ENCODE measurements around the gene TBX15.
"Not testable (repeated sequence)": the region's sequence is repeated elsewhere in the genome, so short reads cannot be mapped to it uniquely, and the experiment has no call there.

The TBX15 gene

DNA sequence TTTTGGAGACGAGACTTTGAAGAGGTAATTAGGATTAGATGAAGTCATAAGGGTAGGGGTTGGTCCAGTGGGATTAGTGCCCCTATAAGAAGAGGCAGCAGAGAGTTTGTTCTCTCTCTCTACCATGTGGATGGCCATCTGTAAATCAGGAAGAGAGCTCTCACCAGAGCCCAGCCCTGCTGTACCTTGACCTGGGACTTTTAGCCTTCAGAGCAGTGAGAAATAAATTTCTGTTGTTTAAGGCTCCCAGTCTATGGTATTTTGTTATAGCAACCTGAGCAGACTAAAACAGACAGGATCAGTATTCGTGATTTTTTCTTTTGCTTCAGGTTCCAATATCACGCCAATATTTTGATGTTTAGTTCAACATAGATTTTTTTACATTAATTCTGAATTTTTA is 30.0 kb downstream of the TBX15 start:
- no peak for DNase-seq

DNA sequence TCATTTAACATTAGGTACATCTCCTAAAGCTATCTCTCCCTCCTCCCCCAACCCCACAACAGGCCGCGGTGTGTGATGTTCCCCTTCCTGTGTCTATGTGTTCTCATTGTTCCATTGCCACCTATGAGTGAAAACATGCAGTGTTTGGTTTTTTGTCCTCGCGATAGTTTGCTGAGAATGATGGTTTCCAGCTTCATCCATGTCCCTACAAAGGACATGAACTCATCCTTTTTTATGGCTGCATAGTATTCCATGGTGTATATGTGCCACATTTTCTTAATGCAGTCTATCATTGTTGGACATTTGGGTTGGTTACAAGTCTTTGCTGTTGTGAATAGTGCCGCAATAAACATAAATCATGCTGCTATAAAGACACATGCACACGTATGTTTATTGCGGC is 30.6 kb downstream of the TBX15 start:
- not testable (repeated sequence) for DNase-seq

DNA sequence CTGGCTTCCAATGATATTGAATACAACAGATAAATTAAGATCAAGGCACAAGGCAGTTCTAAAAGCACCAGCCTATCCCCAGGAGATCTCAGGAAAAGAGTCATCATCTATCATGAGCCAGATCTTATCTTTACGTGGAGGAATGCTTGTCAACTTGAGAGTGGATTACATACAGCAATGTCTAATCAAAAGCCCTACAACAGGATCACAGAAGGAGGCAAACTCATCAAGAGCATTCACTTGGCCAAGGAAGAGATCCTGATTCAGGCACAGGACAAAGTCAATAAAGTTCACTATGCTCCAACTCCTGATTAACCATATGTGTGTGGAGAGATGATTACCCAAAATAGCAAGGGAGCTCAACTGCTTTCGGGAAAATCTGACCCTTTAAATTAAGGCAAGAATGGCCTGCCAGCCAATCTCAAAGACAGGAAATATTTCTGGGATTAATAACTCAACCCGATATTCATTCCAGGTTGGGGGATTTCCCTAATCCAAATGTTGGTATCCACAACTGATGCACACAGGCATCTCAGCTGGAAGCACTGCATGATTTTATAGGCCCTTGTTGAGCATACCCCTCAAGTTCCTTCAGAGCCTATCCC is 33.7 kb downstream of the TBX15 start:
- DNase-seq: no peak

DNA sequence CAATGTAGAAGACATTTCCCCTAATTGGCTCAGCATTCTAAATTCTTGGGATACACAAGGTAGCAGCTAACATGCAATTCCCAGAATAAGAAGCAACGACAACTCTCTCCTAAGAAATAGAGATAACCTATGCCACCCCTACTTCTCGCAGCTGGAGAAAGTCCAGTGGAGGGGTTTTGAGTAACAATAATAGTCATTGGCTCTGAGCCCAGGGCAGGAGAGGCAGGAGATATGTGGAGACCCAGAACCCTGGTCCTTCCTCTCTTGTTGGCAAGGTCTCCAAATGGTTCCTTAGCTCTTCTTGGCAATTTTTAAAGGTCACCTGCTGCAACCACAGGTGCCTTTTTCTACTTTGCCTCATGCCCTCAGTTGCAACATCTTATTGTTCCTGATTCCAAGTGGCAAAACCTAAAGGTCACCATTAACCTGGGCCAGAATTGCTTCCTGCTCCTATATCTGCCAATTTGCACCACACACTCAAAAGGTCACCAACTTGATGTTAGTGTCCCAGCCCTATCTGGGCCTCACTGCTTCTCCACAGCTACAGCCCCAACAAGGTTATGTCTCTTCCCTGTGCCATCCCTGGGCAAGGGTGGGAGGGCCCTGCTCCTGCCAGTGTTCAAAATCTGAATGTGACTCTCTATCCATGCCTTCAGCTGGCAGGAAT is 36.7 kb downstream of the TBX15 start:
- no peak for DNase-seq

DNA sequence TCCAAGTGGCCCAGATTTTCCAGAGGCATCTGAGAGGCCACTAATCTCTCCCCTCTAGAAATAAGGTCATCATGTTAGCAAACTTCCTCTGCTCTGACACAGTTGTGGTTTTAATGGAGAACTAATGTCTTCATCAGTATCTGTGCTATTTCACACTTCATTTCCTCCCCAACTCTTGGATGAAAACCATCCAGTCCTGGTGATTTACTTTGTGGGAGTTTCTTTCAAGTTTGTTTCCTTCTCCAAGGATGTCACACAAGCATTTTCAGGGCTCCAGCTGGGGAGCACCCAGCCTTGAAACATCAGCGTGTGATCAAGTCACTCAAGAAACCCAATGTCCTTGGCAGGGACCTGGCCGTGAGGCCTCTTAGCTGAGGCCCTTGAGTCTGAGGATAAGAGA is 38.8 kb downstream of the TBX15 start:
- DNase-seq: no peak

DNA sequence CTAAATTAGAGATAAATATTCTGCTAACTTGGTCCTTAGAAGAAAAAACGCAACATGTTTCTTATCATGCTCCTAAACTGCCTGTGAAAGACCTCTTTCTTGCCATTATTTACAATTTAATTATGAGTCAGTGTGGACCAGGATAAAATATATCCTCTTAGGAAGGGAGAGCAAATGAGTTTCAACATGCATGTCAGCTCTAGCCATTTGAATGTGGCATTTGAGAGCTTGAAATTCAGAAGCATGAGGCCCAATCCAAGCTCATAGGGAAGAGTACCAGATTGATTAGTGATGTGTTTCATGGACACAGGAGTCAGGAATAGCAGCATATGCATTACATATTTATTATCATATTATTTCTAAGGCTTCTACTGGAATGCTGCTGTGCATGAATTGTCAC is 39.3 kb downstream of the TBX15 start:
- no peak for DNase-seq

DNA sequence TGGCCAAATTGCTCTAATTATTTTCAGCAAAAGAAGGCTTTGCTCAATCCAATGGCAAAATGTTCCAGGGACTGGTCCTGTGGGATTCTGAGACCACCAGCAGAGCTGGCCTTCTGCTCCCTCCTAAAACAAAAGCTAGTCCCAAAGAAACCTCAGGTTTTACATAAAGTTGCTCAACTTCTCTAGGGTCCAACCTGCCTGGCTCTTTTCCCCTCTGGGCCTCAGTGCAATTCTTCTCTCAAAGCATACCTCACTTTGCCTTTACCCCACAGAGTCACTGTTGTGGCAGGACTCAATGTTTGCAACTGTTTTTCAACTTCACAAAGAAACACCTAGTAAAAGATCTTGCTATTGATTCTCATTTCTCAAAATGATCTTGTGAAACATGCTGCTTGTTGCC is 39.8 kb downstream of the TBX15 start:
- no peak for DNase-seq

DNA sequence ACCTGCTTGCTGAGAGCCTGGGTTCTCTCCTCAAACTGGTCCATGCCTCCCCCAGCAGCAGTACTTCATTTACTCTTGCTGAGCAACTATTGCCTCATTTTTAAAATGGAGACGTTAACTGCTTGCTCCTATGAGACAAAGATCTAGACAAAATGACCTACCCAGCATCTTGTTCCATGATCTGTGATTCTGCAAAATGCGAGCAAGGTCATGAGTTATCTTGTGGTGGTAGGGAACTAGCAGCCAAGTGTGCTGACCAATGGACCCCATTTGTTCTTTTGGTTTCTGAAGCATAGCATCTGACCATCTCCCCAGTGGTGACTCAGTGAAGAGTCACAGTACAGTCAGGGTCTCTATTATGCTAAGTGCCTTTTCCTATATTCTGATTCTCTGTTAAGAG is 40.4 kb downstream of the TBX15 start:
- DNase-seq: no peak

DNA sequence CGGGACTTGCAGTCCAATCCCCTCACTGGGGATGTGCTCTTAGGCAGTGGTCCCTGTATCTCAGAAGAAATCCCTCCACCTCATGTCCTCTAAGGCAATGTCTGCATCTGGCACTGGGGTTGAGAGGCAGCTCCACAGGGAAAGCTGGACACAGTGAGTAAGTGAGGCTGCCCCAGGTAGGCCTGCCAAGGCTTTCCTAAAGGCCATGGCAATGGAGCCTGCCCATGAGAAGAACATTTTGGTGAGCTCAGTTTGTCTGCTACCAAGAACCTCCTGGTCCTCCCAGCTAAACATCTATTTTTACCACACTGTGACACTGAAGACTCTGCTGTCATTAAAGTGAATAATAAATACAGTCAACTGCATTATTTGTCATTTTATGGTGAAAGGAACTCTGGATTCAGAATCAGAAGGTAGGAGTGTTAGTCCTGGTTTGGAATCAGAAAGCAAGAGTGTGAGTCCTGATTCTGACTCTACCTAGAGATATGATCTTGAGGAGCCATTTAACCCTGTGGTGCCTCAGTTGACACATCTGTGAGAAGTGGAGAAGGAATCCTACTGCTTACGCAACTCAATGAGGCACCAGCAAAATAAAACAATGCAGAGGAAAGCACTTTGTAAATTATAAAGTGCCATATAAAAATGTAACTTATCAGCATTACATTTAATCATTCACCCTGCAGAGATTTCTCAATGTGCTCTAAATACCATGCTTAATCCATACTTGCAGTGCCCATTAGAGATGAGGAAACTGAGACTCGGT is 41.0 kb downstream of the TBX15 start:
- DNase-seq: no peak

DNA sequence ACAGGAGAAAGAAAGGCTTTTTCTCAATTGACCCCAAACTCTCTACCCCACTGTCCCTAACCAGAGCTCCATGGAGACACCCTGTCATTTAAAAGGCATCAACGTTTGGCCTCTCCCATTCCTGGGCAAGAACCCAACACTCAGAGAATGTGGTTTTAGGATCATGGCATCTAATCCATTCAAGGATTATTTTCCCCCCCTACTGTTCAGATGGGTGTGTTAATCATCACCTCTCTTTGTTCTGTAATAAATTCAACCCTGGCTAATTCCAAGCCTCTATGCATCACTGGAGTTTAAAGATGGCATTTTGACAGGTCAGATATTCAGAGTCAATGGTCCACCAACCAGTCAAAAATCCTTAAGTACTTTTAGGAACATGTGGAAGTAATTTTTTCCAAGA is 42.7 kb downstream of the TBX15 start:
- DNase-seq: no peak

DNA sequence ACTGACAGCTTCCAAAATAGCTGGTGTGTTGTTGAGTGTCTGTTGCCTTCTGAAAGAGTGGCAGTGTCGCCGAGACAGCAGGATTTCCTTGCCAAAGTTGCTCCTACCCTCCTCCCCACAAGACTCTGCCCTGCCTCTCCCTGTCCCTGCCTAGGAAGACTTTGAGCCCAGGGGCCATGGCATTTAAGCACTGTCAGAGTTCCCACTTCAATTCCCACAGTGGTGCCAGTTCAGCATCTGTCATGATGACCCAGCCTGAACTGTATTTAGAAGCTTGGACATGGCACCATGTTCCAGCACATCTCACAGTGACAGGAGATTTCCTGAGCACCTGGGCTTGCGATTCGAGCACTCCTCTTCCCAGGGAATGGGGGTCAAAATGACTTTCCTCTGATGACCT is 43.6 kb downstream of the TBX15 start:
- no peak for DNase-seq

DNA sequence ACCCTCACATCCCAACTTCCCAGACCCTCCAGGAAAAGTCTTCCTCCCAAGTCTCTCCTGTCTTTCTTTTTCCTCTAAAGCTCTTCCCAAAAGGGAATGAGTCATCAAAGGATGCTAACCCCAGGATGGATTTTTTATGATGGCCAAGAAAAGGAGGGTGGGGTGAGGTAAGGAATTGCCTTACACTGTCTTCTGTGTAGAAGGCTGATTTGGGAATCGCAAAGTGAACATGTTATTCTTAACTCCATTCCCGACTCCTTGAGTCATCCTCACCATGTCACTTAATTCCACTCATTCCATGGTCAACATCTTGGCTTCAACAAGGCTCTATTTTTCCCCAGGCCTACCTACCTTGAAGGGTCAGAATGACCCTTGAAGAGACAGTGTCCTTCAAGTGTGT is 44.0 kb downstream of the TBX15 start:
- DNase-seq: no peak

DNA sequence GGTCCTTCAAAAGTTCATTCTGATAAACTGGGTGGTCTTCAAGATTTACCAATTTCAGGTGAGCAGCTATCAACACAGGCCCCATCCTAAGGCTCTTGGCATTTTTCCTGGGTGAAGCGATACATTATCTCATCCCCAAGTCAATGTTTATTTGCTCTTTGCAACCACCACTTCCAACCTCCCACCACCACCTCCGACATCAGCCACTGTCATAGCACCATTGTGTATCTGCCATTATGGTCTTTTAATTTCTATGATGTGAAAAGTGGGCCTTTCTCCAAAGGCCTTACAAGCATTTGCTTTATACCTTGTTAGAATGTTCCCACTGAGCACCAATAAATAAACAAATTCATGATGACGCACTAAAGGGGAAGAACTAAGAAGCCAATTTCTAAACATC is 47.2 kb downstream of the TBX15 start:
- DNase-seq: no peak

DNA sequence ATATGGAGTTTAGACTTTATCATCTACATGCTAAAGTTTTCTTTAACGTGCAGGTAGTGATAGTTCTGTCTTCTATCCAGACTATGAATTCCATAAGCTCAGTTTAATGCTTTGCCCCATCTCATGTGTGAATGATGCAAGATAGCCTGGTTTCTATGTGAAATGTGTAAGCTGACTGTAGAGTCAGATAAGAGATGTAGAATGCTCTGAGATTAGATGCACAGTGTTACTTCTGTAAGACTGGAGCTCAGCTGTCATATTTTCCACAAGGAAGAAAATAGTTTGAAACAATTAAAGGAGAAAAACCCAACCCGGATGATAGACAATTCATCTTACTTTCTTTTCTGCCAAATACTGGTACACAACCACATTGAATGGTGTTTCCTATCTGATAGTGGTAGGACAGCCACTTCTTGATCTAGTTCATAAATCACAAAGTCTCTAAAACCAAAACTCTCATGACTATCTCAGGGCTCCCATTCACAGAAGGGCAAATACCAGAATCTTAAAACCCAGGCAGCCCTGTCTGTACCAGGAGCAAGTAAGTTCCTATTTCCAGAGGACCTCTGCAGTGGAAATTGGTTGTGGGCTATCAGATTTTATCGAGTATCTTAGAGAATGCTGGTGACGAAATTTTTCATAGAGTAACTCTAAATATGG is 50.6 kb downstream of the TBX15 start:
- DNase-seq: no peak

DNA sequence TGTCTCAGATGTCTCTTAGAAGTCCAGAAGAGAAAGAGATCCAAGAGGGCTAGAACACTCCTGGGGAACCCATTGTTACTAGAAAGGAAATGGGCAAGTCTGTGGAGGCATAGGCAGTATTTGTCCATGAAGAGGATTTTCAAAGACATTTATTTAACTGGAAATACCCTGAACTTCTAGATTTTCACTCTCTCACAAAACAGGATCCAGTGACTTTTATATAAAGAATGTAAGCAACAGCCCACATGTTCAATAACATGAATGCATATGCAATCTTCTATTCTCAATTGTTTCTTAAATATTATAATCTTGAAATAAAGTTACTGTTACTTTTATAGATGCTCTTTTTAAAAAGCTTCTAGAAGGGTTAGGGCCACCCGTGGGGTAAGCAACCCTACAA is 53.4 kb downstream of the TBX15 start:
- DNase-seq: no peak

DNA sequence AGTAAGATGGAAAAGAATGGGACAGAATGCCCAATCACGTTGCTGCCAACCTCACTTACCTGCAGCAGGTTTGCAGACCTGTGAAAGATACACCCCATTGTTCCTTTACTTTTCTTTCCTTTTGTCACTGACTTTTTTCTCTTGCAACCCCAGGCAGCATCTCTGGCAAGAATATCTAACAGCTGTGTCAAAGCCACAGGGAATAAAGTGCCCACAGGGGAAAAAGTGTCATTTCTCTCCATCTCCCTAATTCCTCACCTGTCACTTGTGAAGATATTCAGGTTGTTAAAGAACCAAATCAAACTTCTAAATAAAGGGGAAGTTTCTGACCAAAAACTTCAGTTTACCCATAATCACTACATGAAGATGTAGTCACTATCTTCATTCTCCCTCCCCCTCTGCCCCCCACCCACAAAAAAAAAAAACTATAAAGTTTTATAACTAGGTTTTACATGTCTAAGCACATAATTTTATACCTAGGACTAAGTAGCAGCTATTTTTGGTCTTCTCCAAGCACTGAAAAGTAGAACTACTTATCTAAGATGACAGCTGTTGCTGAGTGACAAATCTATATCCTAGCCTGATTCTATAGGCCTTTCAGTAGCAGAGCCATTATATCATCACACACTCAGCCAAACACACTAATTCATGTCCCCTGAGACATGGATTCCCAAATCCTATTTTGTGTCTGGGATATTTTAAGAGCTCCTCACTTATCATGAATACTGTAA is 54.9 kb downstream of the TBX15 start:
- no peak for DNase-seq

DNA sequence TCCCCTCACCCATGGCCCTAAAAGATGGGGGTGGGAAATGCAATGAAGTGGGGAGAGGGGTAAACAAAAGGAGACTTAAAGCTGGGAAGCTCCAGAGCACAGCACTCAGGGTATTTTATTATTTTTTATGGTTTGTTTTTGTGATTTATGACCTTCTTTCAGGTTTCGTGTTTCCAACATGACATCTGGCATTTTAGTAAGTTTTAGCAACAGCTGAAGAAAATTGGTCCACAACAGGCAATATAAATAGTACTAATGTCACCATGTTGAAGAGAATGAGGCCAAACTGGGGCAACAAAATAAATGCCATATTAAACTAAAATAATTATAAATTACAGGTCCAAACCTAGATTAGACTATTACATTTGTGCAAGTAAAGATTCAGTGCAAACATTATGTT is 56.3 kb downstream of the TBX15 start:
- no peak for DNase-seq

DNA sequence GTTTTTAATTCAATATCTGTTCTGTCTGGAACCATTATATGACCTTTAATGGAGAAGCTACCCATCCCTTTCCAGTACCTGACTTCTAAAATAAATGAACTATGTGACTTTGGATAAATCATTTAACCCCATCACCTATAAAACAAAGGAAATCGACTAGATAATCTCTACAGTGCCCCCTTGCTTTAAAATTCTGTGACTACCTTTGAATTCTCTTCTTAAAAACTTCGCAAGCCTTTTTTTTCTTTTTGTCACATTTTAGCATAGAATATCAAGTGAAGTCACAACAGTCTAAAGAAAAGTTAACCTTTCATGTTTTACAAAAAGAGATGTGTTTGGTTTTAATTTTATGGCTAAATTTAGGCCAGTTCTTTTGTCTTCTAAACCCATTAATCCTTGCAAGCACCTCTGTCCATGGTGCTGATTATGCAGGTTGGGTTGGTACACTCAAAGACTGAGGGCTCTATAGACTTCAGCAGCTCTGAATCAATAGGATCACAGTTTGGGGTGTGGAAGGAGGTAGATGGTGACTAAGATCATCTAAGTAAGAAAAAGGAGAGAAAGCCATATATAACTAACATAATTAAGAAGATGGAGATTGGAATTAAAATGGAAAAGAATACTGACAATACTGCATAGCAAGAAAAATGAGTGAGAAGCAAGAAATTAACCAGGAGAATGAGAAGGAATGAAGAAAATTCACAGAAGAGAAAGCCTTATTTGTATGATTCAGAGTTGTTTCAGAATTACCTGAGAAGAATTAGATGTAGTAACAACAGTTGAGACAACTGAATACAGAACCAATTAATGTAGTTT is 59.2 kb downstream of the TBX15 start:
- DNase-seq: no peak

DNA sequence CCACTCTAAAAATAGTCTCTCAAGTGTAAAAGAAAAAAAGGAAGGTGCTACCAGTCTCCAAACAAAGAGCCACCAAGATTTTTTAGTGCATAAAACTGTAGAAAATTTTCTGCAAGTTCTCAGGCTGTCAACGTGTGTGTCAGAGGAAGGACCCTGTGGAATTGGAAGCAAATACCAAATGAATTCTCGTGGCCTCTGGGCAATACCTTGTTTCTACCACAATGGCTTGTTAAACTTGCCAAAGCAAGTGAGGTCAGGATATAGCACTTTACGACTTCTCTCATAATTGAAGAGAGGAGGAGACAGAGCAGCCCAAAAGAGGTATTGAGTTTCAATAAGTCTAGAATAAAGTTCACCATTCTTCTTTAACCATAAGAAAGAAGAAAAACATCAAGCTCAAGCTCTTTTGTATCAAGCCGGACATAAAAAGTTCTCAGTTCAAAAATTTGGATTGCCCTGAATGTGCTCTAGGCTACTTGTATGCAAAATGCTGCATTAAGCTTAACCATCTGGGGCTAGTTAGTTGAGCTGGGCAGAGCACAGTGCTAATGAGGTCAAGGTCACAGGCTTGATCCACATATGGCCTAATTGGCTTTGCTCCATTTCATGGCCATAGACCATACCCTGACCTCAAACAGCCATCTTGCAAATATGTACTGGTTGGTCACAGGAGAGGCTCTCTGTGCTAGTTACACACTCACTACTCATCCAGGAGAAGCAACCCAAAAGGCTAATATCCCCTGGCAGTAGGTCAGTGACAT is 60.5 kb downstream of the TBX15 start:
- no peak for DNase-seq

DNA sequence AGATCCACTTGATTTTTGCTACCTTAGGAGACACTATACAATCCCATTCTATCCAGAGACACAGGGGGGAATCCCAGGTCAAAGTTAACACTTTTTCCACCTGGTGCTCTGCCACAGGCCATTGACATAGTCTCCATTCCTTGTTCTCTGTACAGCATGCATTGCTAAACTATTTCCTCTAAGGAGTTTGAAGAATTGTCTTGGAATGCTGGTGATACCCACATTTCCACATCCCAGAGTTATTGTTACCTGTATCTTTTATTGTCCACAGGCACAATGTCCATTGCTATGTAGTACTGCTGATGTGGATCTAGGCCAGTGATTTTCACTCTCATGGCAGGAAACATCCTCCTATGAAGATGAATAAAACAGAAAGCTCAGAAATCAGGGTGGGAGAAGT is 61.9 kb downstream of the TBX15 start:
- no peak for DNase-seq

DNA sequence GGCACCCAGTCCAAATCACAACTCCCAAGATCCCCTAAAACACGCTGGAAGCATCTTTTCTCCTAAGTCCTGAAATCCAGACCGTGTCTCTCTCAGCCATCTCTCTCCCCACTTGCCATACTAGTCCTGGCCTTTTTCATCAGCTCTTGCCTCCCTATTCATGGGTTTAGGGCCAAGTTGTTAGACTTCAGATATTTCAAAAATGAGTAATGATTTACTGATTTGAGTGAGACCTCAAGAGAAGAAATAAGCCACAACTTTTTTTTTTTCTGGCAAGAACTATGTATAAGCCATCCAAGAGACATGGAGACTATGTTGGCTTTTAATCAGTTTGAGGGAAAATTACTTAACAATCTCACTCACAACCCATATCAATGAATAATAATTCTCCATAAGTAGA is 62.5 kb downstream of the TBX15 start:
- DNase-seq: no peak

DNA sequence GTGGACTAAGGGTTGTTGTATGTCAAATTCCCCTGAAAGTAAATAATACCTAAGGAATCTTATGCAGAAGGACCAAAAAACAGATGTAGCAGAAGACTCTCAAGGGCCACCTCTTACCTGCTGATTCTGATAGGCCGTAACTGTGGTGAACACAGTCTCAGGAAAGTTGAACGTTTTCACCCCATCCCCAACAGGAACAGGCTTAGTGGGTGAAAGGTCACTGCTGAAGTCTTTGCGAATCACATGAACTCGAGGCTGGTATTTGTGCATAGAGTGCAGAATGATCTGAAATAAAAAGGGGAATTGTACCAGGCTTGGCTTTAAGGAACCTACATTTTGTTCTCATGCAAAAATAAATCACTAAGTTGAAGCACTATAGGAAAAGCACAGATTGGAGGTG is 64.8 kb downstream of the TBX15 start:
- DNase-seq: no peak
